ENCODE data around the gene ZNF775. TPM values are rescaled to one million over a fixed set of nuclear protein-coding genes. Genes with fewer than 3 reads are reported as not detected.

Gene ZNF775
- total RNA-seq, 1 donor from 2014 or later: 3.9 TPM

DNA sequence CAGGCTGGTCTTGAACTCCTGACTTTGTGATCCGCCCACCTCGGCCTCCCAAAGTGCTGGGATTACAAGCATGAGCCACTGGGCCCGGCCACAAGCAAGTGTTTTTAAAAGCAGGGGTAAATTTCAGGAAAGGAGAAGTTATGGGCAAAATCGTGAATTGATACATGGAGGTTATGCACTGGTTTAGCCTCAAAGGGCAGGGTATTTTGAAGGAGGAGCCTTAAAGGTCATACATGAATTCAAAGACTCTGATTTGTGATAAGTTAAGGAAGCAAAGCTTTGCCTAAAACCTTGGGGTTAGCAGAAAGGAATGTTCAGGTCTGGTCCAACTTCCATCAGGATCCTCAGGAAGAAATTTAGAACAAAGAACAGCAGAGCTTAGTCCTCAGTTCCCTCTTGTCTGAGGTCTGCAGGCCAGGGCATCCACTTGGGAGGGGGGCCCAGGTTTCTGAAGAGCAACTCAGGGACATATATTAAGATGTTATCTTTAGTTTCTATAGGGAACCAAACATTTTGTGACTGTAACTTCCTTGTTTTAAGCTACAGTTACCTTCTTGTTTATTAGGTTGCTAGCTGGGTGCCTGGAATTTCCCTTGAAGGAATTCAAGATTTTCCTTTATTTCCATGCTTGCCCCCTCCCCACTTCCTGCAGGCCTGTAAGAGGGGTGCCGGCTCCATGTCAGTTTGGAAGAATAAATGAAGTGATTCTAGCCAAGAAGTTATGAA, 13.3 kb upstream of the ZNF775 start:
- Mint-ChIP-seq H3K9me3 (no peaks in the 10 kb centered on the region), H3K4me1 (ENCODE audit: low read depth) (peaks cover 48% of the 10 kb centered on the region), H3K36me3 (ENCODE audit: low read depth) (peaks cover 6% of the 10 kb centered on the region), H3K27ac (peak overlapping the region; percentile 44), H3K4me3 (no peak overlapping the region), H3K27me3 (ENCODE audit: insufficient read depth) (peaks cover 1% of the 10 kb centered on the region)
- intact Hi-C loops (cut with micrococcal nuclease): no loop called here
- DNase-seq (ENCODE audit: low spot score): no peak

DNA sequence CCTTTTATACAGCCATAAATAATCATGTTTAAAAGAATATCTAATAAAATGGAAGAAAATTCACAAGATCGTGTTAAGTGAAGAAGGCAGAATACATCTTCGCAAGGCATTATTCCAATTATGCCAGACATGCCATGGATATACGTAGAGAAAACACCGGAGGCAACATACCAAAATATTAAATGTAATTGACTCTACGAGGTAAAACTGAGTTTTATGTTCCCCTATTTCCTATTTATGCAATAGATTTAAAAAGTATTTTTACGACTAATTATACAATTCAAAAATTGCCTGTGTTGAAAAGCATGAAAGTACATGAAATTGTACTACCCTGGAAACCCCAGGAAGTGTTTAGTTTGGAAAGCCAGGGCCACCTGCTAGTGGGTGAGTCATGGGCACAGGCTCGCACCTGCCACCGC, 11.4 kb upstream of the ZNF775 start:
- intact Hi-C loops (cut with micrococcal nuclease): loop anchor here (1.0 kb wide), 2 partner anchors 10 to 46 kb away; no protein-coding TSS in a partner anchor
- Mint-ChIP-seq H3K9me3 (no peaks in the 10 kb centered on the region), H3K27me3 (ENCODE audit: insufficient read depth) (peaks cover 1% of the 10 kb centered on the region), H3K27ac (peak overlapping the region; percentile 98), H3K4me3 (peak overlapping the region; percentile 94), H3K36me3 (ENCODE audit: low read depth) (peaks cover 11% of the 10 kb centered on the region), H3K4me1 (ENCODE audit: low read depth) (peaks cover 49% of the 10 kb centered on the region)
- no peak for DNase-seq (ENCODE audit: low spot score)

DNA sequence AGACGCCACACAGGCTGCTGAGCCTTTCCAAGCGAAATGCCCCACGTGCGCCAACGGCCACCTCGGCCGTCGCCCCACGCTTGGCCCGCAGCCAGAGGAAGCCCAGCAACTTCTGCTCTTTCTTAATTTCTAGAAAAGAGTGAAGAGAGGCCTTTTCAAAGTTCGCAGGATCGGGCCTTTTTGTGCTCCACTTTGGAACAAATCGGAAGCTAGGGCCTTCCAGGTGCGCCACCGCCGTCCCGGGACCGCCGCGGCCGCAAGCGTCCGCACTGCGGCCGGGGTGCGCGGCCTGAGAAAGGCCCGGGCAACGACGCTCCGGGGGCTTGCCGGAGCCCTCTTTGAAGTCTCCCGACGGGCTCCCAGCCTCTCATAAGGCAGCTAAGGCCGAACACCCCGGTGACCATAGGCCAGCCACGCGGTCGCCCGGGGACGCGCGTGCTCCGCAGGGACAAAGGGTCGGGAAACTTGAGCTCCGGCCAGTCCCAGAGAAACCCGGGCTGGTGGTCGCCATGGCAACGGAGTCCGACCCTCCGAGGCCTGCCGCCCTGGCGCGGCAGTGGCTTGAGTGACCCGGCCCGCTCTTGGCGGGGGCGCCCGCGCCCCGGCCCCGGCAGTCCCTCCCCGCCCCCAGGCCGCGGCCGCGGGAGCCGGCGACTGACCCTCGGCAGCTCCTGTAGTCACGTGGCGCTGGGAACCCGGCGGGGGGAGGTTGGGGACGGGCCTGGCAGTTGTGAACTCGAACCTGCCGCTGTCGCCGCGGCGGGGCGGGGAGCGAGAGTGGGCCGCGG, 10.8 kb upstream of the ZNF775 start, which contains the start of gene REPIN1:
Gene REPIN1, plus strand, starts transcription at position 727 of the 788 bp plus-strand sequence. CDS start 890 bp downstream, outside the sequence.
- H3K27me3 Mint-ChIP-seq (ENCODE audit: insufficient read depth): peaks cover 1% of the 10 kb centered on the region
- peak within 1 kb of the TSS; percentile 94 for H3K4me3 Mint-ChIP-seq
- H3K9me3 Mint-ChIP-seq: no peaks in the 10 kb centered on the region
- H3K4me1 Mint-ChIP-seq (ENCODE audit: low read depth): peaks cover 50% of the 10 kb centered on the region
- intact Hi-C loops (cut with micrococcal nuclease): loop anchor here (1.0 kb wide), 2 partner anchors 11 to 47 kb away; no protein-coding TSS in a partner anchor
- H3K36me3 Mint-ChIP-seq (ENCODE audit: low read depth): peaks cover 17% of the 10 kb centered on the region
- DNase-seq (ENCODE audit: low spot score): peak; percentile 73
- H3K27ac Mint-ChIP-seq: peak within 1 kb of the TSS; percentile 98

DNA sequence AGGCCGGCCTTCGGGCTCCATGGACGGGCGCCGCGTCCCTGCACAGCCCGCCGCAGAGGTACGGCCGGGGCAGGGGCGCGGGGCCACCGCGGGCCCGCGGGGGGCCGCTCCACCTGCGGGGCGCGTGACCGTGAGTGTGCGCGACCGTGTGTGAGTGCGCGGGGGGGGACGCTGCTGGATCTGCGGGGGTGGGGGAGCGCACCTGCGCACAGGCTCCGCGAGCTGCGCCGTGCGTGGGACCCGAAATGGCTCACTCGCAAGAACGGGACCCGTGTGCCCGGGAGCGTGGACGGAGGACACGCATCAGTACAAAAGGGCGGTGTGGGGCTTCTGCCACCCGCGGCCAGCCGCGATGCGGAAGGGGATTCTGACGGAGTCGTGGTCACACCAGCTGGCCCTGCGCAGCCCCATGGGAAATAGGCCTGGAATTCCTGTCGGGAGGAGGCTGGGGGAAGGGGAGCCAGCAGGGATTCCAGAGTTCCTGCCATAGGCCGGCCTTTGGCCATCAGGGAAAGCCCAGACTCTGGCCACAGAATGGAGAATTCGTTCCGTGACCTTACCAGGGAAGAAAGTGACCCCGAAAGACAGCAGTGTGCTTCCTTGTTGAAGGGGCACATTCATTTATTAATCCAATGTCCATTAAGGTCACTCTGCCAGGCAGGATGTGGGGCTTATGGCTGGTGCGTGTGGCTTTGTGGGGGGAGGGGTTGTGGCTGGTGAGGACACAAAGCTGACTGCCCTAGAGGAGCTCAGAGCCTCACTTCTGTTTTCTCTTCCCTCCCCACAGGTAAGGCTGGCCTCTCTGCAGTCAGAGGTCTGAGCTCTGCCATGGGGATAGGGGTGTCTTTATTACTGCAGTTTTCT, 10.0 kb upstream of the ZNF775 start:
- peaks cover 23% of the 10 kb centered on the region for H3K36me3 Mint-ChIP-seq (ENCODE audit: low read depth)
- DNase-seq (ENCODE audit: low spot score): no peak

DNA sequence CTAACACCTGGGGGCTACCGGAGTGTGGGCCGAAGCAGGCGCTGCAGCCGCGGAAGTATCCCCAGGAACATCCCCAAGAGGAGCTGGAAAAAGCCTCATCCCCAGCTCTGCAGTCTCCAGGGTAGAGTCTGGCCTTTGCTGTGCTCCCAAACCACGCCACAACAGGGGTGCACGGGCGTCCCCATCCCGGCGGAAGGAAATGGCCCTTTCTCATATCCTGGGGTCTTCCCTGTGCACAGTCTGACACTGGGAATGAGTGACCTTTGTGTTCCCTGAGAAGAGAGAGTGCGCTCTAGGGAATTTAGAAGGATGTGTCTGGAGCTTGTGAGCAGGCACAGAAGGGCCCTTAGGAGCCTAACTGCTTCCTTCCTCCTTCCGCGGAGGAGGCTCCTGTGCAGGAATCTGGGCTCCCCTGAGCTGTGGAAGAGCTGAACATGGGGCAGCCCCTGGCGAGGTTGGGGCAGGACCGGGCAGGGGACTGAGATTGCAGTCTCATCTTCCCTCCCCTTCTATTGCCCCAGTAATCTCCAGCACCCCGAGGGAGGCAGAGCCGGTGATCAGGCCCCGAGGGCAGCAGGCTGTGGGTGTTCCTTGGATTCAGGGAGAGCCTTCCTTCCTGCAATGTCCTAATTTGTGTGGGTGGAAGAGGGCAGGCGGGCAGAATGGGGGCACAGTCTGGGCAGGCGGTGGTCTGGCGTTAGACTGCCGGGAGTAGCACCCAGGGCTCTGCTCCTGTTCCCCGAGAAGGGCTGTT, 9.2 kb upstream of the ZNF775 start:
- H3K36me3 Mint-ChIP-seq (ENCODE audit: low read depth): peaks cover 28% of the 10 kb centered on the region
- no peak for DNase-seq (ENCODE audit: low spot score)
- H3K4me1 Mint-ChIP-seq (ENCODE audit: low read depth): peaks cover 52% of the 10 kb centered on the region
- H3K27ac Mint-ChIP-seq: peak overlapping the region; percentile 95
- intact Hi-C loops (cut with micrococcal nuclease): loop anchor here (1.0 kb wide), 2 partner anchors 9 to 35 kb away; partner anchors contain the start of gene ZNF775
- no peaks in the 10 kb centered on the region for H3K9me3 Mint-ChIP-seq
- H3K4me3 Mint-ChIP-seq: peak overlapping the region; percentile 94
- H3K27me3 Mint-ChIP-seq (ENCODE audit: insufficient read depth): peaks cover 1% of the 10 kb centered on the region

More for the DNA sequence above, 10.0 kb upstream of the ZNF775 start:
- Mint-ChIP-seq H3K4me1 (ENCODE audit: low read depth) (peaks cover 52% of the 10 kb centered on the region), H3K27me3 (ENCODE audit: insufficient read depth) (peaks cover 1% of the 10 kb centered on the region), H3K4me3 (peak overlapping the region; percentile 94), H3K9me3 (no peaks in the 10 kb centered on the region), H3K27ac (peak overlapping the region; percentile 95)
- intact Hi-C loops (cut with micrococcal nuclease): loop anchor here (1.0 kb wide), 4 partner anchors 10 to 48 kb away; partner anchors contain the start of gene ZNF775

DNA sequence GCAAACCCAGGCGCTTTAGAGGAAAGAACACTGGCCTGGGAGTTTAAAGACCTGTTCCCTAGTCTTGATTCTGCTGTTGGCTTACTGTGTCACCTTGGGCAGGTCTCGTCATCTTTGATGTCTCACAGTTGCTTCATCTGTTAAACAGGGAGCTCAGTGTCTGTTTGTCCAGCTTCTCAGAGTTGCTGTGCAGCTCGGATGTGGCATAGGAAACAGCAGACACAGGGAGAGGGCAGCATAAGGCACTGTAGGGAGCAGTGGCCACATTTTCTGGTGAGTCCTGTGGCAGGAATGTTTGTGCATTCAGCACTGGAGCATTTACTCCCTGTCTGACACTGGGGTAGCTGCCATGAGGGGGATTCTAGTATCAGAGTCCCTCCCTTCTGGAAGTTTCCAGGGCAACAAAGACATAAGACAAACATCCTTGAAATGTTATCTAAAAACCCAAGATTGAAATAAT, 8.5 kb upstream of the ZNF775 start:
- Mint-ChIP-seq H3K9me3 (no peaks in the 10 kb centered on the region), H3K4me3 (peak overlapping the region; percentile 94), H3K27ac (no peak overlapping the region), H3K4me1 (ENCODE audit: low read depth) (peaks cover 46% of the 10 kb centered on the region), H3K36me3 (ENCODE audit: low read depth) (peaks cover 28% of the 10 kb centered on the region), H3K27me3 (ENCODE audit: insufficient read depth) (no peaks in the 10 kb centered on the region)
- intact Hi-C loops (cut with micrococcal nuclease): no loop called here
- DNase-seq (ENCODE audit: low spot score): no peak

DNA sequence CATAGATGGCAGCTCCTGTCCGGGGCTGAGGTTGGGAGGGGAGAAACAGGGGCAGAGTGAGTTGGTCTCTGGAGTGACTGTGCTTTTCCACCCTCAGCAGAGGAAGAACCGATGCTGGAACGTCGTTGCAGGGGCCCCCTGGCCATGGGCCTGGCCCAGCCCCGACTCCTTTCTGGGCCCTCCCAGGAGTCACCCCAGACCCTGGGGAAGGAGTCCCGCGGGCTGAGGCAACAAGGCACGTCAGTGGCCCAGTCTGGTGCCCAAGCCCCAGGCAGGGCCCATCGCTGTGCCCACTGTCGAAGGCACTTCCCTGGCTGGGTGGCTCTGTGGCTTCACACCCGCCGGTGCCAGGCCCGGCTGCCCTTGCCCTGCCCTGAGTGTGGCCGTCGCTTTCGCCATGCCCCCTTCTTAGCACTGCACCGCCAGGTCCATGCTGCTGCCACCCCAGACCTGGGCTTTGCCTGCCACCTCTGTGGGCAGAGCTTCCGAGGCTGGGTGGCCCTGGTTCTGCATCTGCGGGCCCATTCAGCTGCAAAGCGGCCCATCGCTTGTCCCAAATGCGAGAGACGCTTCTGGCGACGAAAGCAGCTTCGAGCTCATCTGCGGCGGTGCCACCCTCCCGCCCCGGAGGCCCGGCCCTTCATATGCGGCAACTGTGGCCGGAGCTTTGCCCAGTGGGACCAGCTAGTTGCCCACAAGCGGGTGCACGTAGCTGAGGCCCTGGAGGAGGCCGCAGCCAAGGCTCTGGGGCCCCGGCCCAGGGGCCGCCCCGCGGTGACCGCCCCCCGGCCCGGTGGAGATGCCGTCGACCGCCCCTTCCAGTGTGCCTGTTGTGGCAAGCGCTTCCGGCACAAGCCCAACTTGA, 7.8 kb upstream of the ZNF775 start:
- peaks cover 48% of the 10 kb centered on the region for H3K4me1 Mint-ChIP-seq (ENCODE audit: low read depth)
- no peak overlapping the region for H3K27ac Mint-ChIP-seq
- no peak overlapping the region for H3K4me3 Mint-ChIP-seq
- peaks cover 28% of the 10 kb centered on the region for H3K36me3 Mint-ChIP-seq (ENCODE audit: low read depth)
- intact Hi-C loops (cut with micrococcal nuclease): no loop called here
- no peaks in the 10 kb centered on the region for H3K9me3 Mint-ChIP-seq
- DNase-seq (ENCODE audit: low spot score): no peak
- H3K27me3 Mint-ChIP-seq (ENCODE audit: insufficient read depth): no peaks in the 10 kb centered on the region

DNA sequence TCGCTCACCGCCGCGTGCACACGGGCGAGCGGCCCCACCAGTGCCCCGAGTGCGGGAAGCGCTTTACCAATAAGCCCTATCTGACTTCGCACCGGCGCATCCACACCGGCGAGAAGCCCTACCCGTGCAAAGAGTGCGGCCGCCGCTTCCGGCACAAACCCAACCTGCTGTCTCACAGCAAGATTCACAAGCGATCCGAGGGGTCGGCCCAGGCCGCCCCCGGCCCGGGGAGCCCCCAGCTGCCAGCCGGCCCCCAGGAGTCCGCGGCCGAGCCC, 7.2 kb upstream of the ZNF775 start:
- H3K4me3 Mint-ChIP-seq: no peak overlapping the region
- no peak overlapping the region for H3K27ac Mint-ChIP-seq
- intact Hi-C loops (cut with micrococcal nuclease): no loop called here
- no peak for DNase-seq (ENCODE audit: low spot score)
- H3K36me3 Mint-ChIP-seq (ENCODE audit: low read depth): peaks cover 28% of the 10 kb centered on the region
- peaks cover 52% of the 10 kb centered on the region for H3K4me1 Mint-ChIP-seq (ENCODE audit: low read depth)
- no peaks in the 10 kb centered on the region for H3K9me3 Mint-ChIP-seq
- no peaks in the 10 kb centered on the region for H3K27me3 Mint-ChIP-seq (ENCODE audit: insufficient read depth)

DNA sequence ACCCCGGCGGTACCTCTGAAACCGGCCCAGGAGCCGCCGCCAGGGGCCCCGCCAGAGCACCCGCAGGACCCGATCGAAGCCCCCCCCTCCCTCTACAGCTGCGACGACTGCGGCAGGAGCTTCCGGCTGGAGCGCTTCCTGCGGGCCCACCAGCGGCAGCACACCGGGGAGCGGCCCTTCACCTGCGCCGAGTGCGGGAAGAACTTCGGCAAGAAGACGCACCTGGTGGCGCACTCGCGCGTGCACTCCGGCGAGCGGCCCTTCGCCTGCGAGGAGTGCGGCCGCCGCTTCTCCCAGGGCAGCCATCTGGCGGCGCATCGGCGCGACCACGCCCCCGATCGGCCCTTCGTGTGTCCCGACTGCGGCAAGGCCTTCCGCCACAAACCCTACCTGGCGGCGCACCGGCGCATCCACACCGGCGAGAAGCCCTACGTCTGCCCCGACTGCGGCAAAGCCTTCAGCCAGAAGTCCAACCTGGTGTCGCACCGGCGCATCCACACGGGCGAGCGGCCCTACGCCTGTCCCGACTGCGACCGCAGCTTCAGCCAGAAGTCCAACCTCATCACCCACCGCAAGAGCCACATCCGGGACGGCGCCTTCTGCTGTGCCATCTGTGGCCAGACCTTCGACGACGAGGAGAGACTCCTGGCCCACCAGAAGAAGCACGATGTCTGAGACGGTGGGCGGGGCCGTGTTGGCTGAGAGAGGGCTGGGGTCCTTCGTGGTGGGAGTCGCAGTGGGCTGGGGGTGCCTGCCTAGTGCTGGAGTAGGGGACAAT, 6.7 kb upstream of the ZNF775 start:
- Mint-ChIP-seq H3K27me3 (ENCODE audit: insufficient read depth) (no peaks in the 10 kb centered on the region), H3K4me1 (ENCODE audit: low read depth) (peaks cover 52% of the 10 kb centered on the region), H3K36me3 (ENCODE audit: low read depth) (peaks cover 28% of the 10 kb centered on the region), H3K9me3 (no peaks in the 10 kb centered on the region), H3K4me3 (no peak overlapping the region), H3K27ac (no peak overlapping the region)
- DNase-seq (ENCODE audit: low spot score): no peak
- intact Hi-C loops (cut with micrococcal nuclease): no loop called here

DNA sequence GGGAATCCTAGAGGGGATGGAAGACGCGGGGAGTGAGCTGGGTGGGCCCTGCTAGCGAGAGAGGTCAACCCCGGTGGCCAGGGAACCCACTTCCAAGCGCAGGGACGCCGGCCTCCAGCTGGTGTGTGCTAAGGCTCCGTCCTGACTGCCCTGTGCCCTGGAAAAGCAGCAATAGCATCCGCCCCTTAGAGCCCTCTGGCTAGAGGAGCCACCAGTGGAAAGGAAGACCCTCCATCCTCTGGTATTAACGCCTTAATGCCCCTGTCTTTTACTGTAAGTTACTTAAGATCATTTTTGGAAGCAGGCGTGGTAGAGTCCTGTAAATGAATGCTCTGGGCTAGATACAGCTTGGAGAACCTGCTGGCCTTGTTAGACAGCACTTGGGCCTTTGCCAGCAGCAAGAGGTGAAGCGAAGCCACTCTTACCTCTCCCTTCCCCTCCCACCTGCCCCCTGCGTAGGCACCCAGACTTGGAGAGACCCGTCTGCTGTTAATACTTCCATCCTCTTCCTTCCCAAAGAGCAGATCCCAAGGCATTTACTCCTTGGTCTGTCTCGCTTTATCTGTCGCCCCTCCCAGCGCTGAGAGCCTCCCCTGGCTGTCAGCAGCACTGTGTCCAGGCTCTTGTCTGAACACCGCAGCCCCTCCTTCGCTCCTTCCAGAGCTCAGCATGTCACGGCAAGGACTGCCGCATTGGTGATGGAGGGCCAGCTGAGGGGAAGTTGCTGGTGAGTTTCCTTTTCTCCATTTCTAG, 5.9 kb upstream of the ZNF775 start:
- intact Hi-C loops (cut with micrococcal nuclease): no loop called here
- peaks cover 28% of the 10 kb centered on the region for H3K36me3 Mint-ChIP-seq (ENCODE audit: low read depth)
- no peaks in the 10 kb centered on the region for H3K9me3 Mint-ChIP-seq
- H3K4me3 Mint-ChIP-seq: no peak overlapping the region
- peak overlapping the region; percentile 58 for H3K27ac Mint-ChIP-seq
- H3K4me1 Mint-ChIP-seq (ENCODE audit: low read depth): peaks cover 54% of the 10 kb centered on the region
- no peak for DNase-seq (ENCODE audit: low spot score)
- H3K27me3 Mint-ChIP-seq (ENCODE audit: insufficient read depth): no peaks in the 10 kb centered on the region
